ENCODE measurements around the gene AIF1.

Gene AIF1

GRCh38 chr6:31620586-31621319 is 5.7 kb downstream of the AIF1 start, which contains the start of gene PRRC2A:
Gene PRRC2A, plus strand, starts transcription at chr6:31620715. Its CDS starts 2,075 bp downstream, at chr6:31622790.
- Mint-ChIP-seq H3K4me1 (ENCODE audit: low read depth) (peaks cover 52% of the 10 kb centered on the region), H3K9me3 (no peaks in the 10 kb centered on the region), H3K4me3 (peak within 1 kb of the TSS; percentile 93), H3K36me3 (ENCODE audit: low read depth) (peaks cover 84% of the 10 kb centered on the region), H3K27ac (peak within 1 kb of the TSS; percentile 96), H3K27me3 (no peaks in the 10 kb centered on the region)
- intact Hi-C loops (cut with micrococcal nuclease), result loop anchor here (1.0 to 5.0 kb wide), 2 partner anchors 32 to 47 kb away; partner anchors contain the start of genes BAG6, CSNK2B and LY6G5B

GRCh38 chr6:31621320-31621939 is 6.4 kb downstream of the AIF1 start:
- Mint-ChIP-seq H3K4me1 (ENCODE audit: low read depth) (peaks cover 45% of the 10 kb centered on the region), H3K36me3 (ENCODE audit: low read depth) (peaks cover 84% of the 10 kb centered on the region), H3K27me3 (no peaks in the 10 kb centered on the region), H3K4me3 (peak overlapping the region; percentile 93), H3K27ac (peak overlapping the region; percentile 96), H3K9me3 (no peaks in the 10 kb centered on the region)
- intact Hi-C loops (cut with micrococcal nuclease), result loop anchor here (5.0 kb wide), 1 partner anchor 46 kb away; the partner anchor contains the start of genes CSNK2B and LY6G5B

- H3K4me3 Mint-ChIP-seq, result peak overlapping the region; percentile 93
- no peaks in the 10 kb centered on the region for H3K27me3 Mint-ChIP-seq
- intact Hi-C loops (cut with micrococcal nuclease), result loop anchor here (5.0 kb wide), 1 partner anchor 45 kb away; the partner anchor contains the start of genes CSNK2B and LY6G5B
- peaks cover 84% of the 10 kb centered on the region for H3K36me3 Mint-ChIP-seq (ENCODE audit: low read depth)
- no peaks in the 10 kb centered on the region for H3K9me3 Mint-ChIP-seq
- H3K27ac Mint-ChIP-seq, result peak overlapping the region; percentile 96
- peaks cover 40% of the 10 kb centered on the region for H3K4me1 Mint-ChIP-seq (ENCODE audit: low read depth)
These were observed 7.0 kb downstream of the AIF1 start for GRCh38 chr6:31621991-31622390.

- Mint-ChIP-seq H3K36me3 (ENCODE audit: low read depth) (peaks cover 84% of the 10 kb centered on the region), H3K4me3 (peak overlapping the region; percentile 54), H3K9me3 (no peaks in the 10 kb centered on the region), H3K4me1 (ENCODE audit: low read depth) (peaks cover 41% of the 10 kb centered on the region), H3K27me3 (no peaks in the 10 kb centered on the region), H3K27ac (peak overlapping the region; percentile 96)
- intact Hi-C loops (cut with micrococcal nuclease), result loop anchor here (5.0 kb wide), 1 partner anchor 45 kb away; the partner anchor contains the start of genes CSNK2B and LY6G5B
These were observed 7.7 kb downstream of the AIF1 start for GRCh38 chr6:31622684-31623091.

- peaks cover 87% of the 10 kb centered on the region for H3K36me3 Mint-ChIP-seq (ENCODE audit: low read depth)
- no peak overlapping the region for H3K27ac Mint-ChIP-seq
- H3K4me3 Mint-ChIP-seq, result no peak overlapping the region
- peaks cover 29% of the 10 kb centered on the region for H3K4me1 Mint-ChIP-seq (ENCODE audit: low read depth)
- H3K9me3 Mint-ChIP-seq, result no peaks in the 10 kb centered on the region
- intact Hi-C loops (cut with micrococcal nuclease), result loop anchor here (5.0 kb wide), 1 partner anchor 43 kb away; the partner anchor contains the start of genes CSNK2B and LY6G5B
- no peaks in the 10 kb centered on the region for H3K27me3 Mint-ChIP-seq
These were observed 9.0 kb downstream of the AIF1 start for GRCh38 chr6:31624070-31624469.

GRCh38 chr6:31626952-31627351 is 11.9 kb downstream of the AIF1 start:
- H3K36me3 Mint-ChIP-seq (ENCODE audit: low read depth), result peaks cover 96% of the 10 kb centered on the region
- no peak overlapping the region for H3K4me3 Mint-ChIP-seq
- H3K27ac Mint-ChIP-seq, result no peak overlapping the region
- intact Hi-C loops (cut with micrococcal nuclease), result no loop called here
- H3K27me3 Mint-ChIP-seq, result no peaks in the 10 kb centered on the region
- H3K9me3 Mint-ChIP-seq, result no peaks in the 10 kb centered on the region
- peaks cover 19% of the 10 kb centered on the region for H3K4me1 Mint-ChIP-seq (ENCODE audit: low read depth)

- intact Hi-C loops (cut with micrococcal nuclease), result no loop called here
- Mint-ChIP-seq H3K9me3 (no peaks in the 10 kb centered on the region), H3K4me1 (ENCODE audit: low read depth) (peaks cover 10% of the 10 kb centered on the region), H3K27me3 (no peaks in the 10 kb centered on the region), H3K27ac (no peak overlapping the region), H3K4me3 (no peak overlapping the region), H3K36me3 (ENCODE audit: low read depth) (peaks cover 96% of the 10 kb centered on the region)
These were observed 12.8 kb downstream of the AIF1 start for GRCh38 chr6:31627690-31628287.

GRCh38 chr6:31629014-31629413 is 14.0 kb downstream of the AIF1 start:
- H3K27me3 Mint-ChIP-seq, result no peaks in the 10 kb centered on the region
- H3K4me3 Mint-ChIP-seq, result no peak overlapping the region
- H3K9me3 Mint-ChIP-seq, result no peaks in the 10 kb centered on the region
- H3K4me1 Mint-ChIP-seq (ENCODE audit: low read depth), result peaks cover 8% of the 10 kb centered on the region
- no peak overlapping the region for H3K27ac Mint-ChIP-seq
- intact Hi-C loops (cut with micrococcal nuclease), result no loop called here
- H3K36me3 Mint-ChIP-seq (ENCODE audit: low read depth), result peaks cover 100% of the 10 kb centered on the region

- no peak overlapping the region for H3K4me3 Mint-ChIP-seq
- intact Hi-C loops (cut with micrococcal nuclease), result no loop called here
- peaks cover 8% of the 10 kb centered on the region for H3K4me1 Mint-ChIP-seq (ENCODE audit: low read depth)
- H3K9me3 Mint-ChIP-seq, result no peaks in the 10 kb centered on the region
- H3K36me3 Mint-ChIP-seq (ENCODE audit: low read depth), result peaks cover 100% of the 10 kb centered on the region
- no peaks in the 10 kb centered on the region for H3K27me3 Mint-ChIP-seq
- no peak overlapping the region for H3K27ac Mint-ChIP-seq
These were observed 15.3 kb downstream of the AIF1 start for GRCh38 chr6:31630177-31630934.

- H3K27ac Mint-ChIP-seq, result no peak overlapping the region
- intact Hi-C loops (cut with micrococcal nuclease), result no loop called here
- no peaks in the 10 kb centered on the region for H3K9me3 Mint-ChIP-seq
- peaks cover 8% of the 10 kb centered on the region for H3K4me1 Mint-ChIP-seq (ENCODE audit: low read depth)
- H3K36me3 Mint-ChIP-seq (ENCODE audit: low read depth), result peaks cover 100% of the 10 kb centered on the region
- no peaks in the 10 kb centered on the region for H3K27me3 Mint-ChIP-seq
- no peak overlapping the region for H3K4me3 Mint-ChIP-seq
These were observed 16.2 kb downstream of the AIF1 start for GRCh38 chr6:31631209-31631608.

GRCh38 chr6:31631681-31632278 is 16.7 kb downstream of the AIF1 start:
- Mint-ChIP-seq H3K27me3 (no peaks in the 10 kb centered on the region), H3K27ac (no peak overlapping the region)
- intact Hi-C loops (cut with micrococcal nuclease), result no loop called here

GRCh38 chr6:31632279-31632946 is 17.4 kb downstream of the AIF1 start:
- Mint-ChIP-seq H3K27ac (no peak overlapping the region), H3K9me3 (no peaks in the 10 kb centered on the region), H3K27me3 (no peaks in the 10 kb centered on the region), H3K4me3 (no peak overlapping the region), H3K36me3 (ENCODE audit: low read depth) (peaks cover 100% of the 10 kb centered on the region), H3K4me1 (ENCODE audit: low read depth) (peaks cover 3% of the 10 kb centered on the region)
- intact Hi-C loops (cut with micrococcal nuclease), result no loop called here

More at GRCh38 chr6:31631681-31632278, 16.7 kb downstream of the AIF1 start:
- H3K4me1 Mint-ChIP-seq (ENCODE audit: low read depth), result peaks cover 8% of the 10 kb centered on the region
- H3K4me3 Mint-ChIP-seq, result no peak overlapping the region
- H3K9me3 Mint-ChIP-seq, result no peaks in the 10 kb centered on the region
- H3K36me3 Mint-ChIP-seq (ENCODE audit: low read depth), result peaks cover 100% of the 10 kb centered on the region

- peaks cover 98% of the 10 kb centered on the region for H3K36me3 Mint-ChIP-seq (ENCODE audit: low read depth)
- intact Hi-C loops (cut with micrococcal nuclease), result no loop called here
These were observed 18.4 kb downstream of the AIF1 start for GRCh38 chr6:31633447-31633846.

More at GRCh38 chr6:31633447-31633846, 18.4 kb downstream of the AIF1 start:
- Mint-ChIP-seq H3K27ac (no peak overlapping the region), H3K4me3 (no peak overlapping the region), H3K27me3 (no peaks in the 10 kb centered on the region), H3K9me3 (no peaks in the 10 kb centered on the region), H3K4me1 (ENCODE audit: low read depth) (no peaks in the 10 kb centered on the region)

Measured in dendritic cell treated with granulocyte-macrophage colony-stimulating factor and Interleukin-4, amounts not matched to agents 40 ng/mL and 50 ng/mL, for 4 days (primary cell).